GM12878 (cell line): ENCODE results near the gene SURF6. TPM values are rescaled to one million over a fixed set of nuclear protein-coding genes. Genes with fewer than 3 reads are reported as not detected.

Experiments
- ATAC-seq: fragments of 200-7000 bp; cut with Tn5 transposase; 3 replicates; pipeline ENCODE4 v1.9.1; 2020; ENCODE audit warnings: mild to moderate bottlenecking, moderate library complexity
- BruUV-seq: library from RNA; stranded (reverse); fragments of 400-500 nt; replicated peaks from 2 replicates; lab custom pipeline; 2021; lab: Mats Ljungman, UMichigan
- CTCF ChIA-PET: fragments of 300-600 bp; sonication (Branson Sonifier 250); formaldehyde crosslinking; extraction: SDS; loops from one replicate; lab custom pipeline; 2021; ENCODE audit warnings: inconsistent platforms; lab: Yijun Ruan, JAX
- POLR2A ChIA-PET: fragments of 350-600 bp; formaldehyde crosslinking; extraction: SDS; loops from one replicate; lab custom pipeline; 2021; ENCODE audit warnings: inconsistent platforms; lab: Charles Lee
- RAD21 ChIA-PET: fragments of 300-600 bp; sonication (Branson Sonifier 250); formaldehyde crosslinking; loops from one replicate; lab custom pipeline; 2023; ENCODE audit warnings: antibody characterized with exemption; ENCODE audit not compliant: unreplicated experiment; lab: Charles Lee
- SMC1A ChIA-PET: fragments of 300-600 bp; sonication (Branson Sonifier 250); formaldehyde crosslinking; loops from one replicate; lab custom pipeline; 2023; ENCODE audit not compliant: unreplicated experiment, uncharacterized antibody; lab: Charles Lee
- DNase-seq: peaks from one replicate; pipeline ENCODE4 v3.0.0-alpha.2; 2011; ENCODE audit warnings: low read depth, low spot score
- FAIRE-seq: peaks from 3 replicates; lab custom pipeline; 2011; peaks lifted over from hg19 to GRCh38; lab: Jason Lieb, UNC
- H2AFZ ChIP-seq: 2 replicates; pipeline ENCODE4 v1.6.0; 2011; ENCODE audit warnings: low read depth, low read length, control low read depth; ENCODE audit not compliant: control insufficient read depth
- H3K27ac ChIP-seq: 2 replicates; pipeline ENCODE4 v1.5.1; 2011; ENCODE audit warnings: control low read depth; ENCODE audit not compliant: control insufficient read depth, insufficient read depth
- H3K27me3 ChIP-seq, 2 experiments: replicated peaks in 1 of 2; 2 replicates each; pipeline versions ENCODE4 v1.6.0 to v1.6.1; 2011; ENCODE audit warnings: low read length in 1 of 2; ENCODE audit not compliant: control insufficient read depth in 2 of 2, insufficient read depth in 2 of 2
- H3K36me3 ChIP-seq, 2 experiments: 2 replicates each; pipeline ENCODE4 v1.5.1; 2011; ENCODE audit warnings: low read length in 1 of 2; ENCODE audit not compliant: control insufficient read depth in 2 of 2, insufficient read depth in 2 of 2
- H3K4me1 ChIP-seq: 2 replicates; pipeline ENCODE4 v1.6.1; 2011; ENCODE audit warnings: mild to moderate bottlenecking, low read length, moderate library complexity, mixed read lengths; ENCODE audit not compliant: control insufficient read depth, insufficient read depth
- H3K4me2 ChIP-seq: 2 replicates; pipeline ENCODE4 v1.6.0; 2011; ENCODE audit warnings: control low read depth; ENCODE audit not compliant: control insufficient read depth, insufficient read depth
- H3K4me3 ChIP-seq: fragments of 200-600 bp; sonication (generic); 2 replicates; pipeline ENCODE4 v1.5.1; 2016
- H3K79me2 ChIP-seq: 2 replicates; pipeline ENCODE4 v1.6.0; 2011; ENCODE audit warnings: low read length; ENCODE audit not compliant: control insufficient read depth, insufficient read depth
- H3K9ac ChIP-seq: 2 replicates; pipeline ENCODE4 v1.8.0; 2011; ENCODE audit warnings: low read length, control low read depth, mixed read lengths; ENCODE audit not compliant: control insufficient read depth, insufficient read depth
- H3K9me3 ChIP-seq: replicated peaks from 3 replicates; pipeline ENCODE4 v1.5.1; 2011; ENCODE audit warnings: mild to moderate bottlenecking, low read length; ENCODE audit not compliant: control insufficient read depth, insufficient read depth
- H4K20me1 ChIP-seq: 2 replicates; pipeline ENCODE4 v1.6.0; 2011; ENCODE audit not compliant: control insufficient read depth, insufficient read depth
- MTA2 ChIP-seq: fragments of 450-650 bp; IDR thresholded peaks from 2 replicates; pipeline ENCODE4 v1.6.1; 2016; ENCODE audit warnings: low read depth, mild to moderate bottlenecking, moderate library complexity
- WGBS: methylation state at CpG from one replicate; pipeline ENCODE4 v1.1.6; 2016; ENCODE audit warnings: low lambda C conversion rate; ENCODE audit not compliant: insufficient replicate concordance, insufficient coverage; ENCODE audit errors: missing lambda C conversion rate; 5-methylcytosine and 5-hydroxymethylcytosine counted together
- in situ Hi-C: fragments of 300-500 bp; cut with MboI; formaldehyde crosslinking; loops from 9 replicates; pipeline ENCODE4 v1.14.3; 2018; ENCODE audit warnings: mixed read lengths
- intact Hi-C: fragments of 100-400 bp; cut with micrococcal nuclease; formaldehyde crosslinking; loops from one replicate; pipeline ENCODE4 v1.14.2; 2022; ENCODE audit not compliant: unreplicated experiment
- polyA plus RNA-seq, 11 experiments: library from polyadenylated mRNA; depleted of rRNA in 4 of 11; unstranded in 6 of 11; stranded (reverse) in 5 of 11; fragments of >200 nt; fragmentation: Nextera tagmentation in 4 of 11; fragmentation: Illumina TruSeq in 1 of 11; extraction: Ambion mirVana in 4 of 11; extraction: Trizol in 1 of 11; gene quantifications; 1 replicate in 1 of 11; 2 replicates in 10 of 11; pipeline versions ENCODE4 v1.2.1 to v1.2.3, GENCODE V29; 2011 to 2016; ENCODE audit warnings: inconsistent platforms in 2 of 11, missing spikeins in 2 of 11, low read depth in 1 of 11
- total RNA-seq, 4 experiments: library from RNA; depleted of rRNA in 3 of 4; stranded (reverse); fragments of >200 nt in 3 of 4; fragmentation: Illumina TruSeq in 1 of 4; extraction: Trizol in 1 of 4; gene quantifications; 2 replicates each; pipeline versions ENCODE4 v1.2.1 to v1.2.3, GENCODE V29; 2013 to 2021
- TF ChIP-seq, protein P1 (sequence below): fragments of 450-650 bp; IDR thresholded peaks from 2 replicates; pipeline ENCODE4 v1.6.1; 2017; ENCODE audit warnings: mild to moderate bottlenecking, moderate library complexity

Gene SURF6
- total and polyA plus RNA-seq, 10 of the 15 experiments (the other 5 are each of a cell fraction or from before 2014, with no cell fraction given) = 2.2 to 27.2 (median 15.1) TPM

- H3K4me3 ChIP-seq = peak overlapping the region; percentile 91
- no peak overlapping the region for H3K9ac ChIP-seq
- 87% methylated on average over 14 of the region's 14 CpGs for WGBS
- H3K27me3 ChIP-seq = no peaks in the 10 kb centered on the region
- RAD21 ChIA-PET = no interaction called here
- no peaks in the 10 kb centered on the region for H3K9me3 ChIP-seq
- POLR2A ChIA-PET = interaction anchor here (1.0 to 1.7 kb wide), 6 partner anchors 10 to 327 kb away, joined by 3 to 7 read pairs (median 4); partner anchors contain the start of genes MED22 and RPL7A
- ATAC-seq = no peak
- CTCF ChIA-PET = interaction anchor here (0.9 to 3.1 kb wide), 3 partner anchors 12 to 27 kb away, joined by 3 to 16 read pairs (median 4); no protein-coding TSS in a partner anchor
- intact Hi-C loops (no loop called here), in situ Hi-C loops (no loop called here)
- TF ChIP-seq, protein P1, sequence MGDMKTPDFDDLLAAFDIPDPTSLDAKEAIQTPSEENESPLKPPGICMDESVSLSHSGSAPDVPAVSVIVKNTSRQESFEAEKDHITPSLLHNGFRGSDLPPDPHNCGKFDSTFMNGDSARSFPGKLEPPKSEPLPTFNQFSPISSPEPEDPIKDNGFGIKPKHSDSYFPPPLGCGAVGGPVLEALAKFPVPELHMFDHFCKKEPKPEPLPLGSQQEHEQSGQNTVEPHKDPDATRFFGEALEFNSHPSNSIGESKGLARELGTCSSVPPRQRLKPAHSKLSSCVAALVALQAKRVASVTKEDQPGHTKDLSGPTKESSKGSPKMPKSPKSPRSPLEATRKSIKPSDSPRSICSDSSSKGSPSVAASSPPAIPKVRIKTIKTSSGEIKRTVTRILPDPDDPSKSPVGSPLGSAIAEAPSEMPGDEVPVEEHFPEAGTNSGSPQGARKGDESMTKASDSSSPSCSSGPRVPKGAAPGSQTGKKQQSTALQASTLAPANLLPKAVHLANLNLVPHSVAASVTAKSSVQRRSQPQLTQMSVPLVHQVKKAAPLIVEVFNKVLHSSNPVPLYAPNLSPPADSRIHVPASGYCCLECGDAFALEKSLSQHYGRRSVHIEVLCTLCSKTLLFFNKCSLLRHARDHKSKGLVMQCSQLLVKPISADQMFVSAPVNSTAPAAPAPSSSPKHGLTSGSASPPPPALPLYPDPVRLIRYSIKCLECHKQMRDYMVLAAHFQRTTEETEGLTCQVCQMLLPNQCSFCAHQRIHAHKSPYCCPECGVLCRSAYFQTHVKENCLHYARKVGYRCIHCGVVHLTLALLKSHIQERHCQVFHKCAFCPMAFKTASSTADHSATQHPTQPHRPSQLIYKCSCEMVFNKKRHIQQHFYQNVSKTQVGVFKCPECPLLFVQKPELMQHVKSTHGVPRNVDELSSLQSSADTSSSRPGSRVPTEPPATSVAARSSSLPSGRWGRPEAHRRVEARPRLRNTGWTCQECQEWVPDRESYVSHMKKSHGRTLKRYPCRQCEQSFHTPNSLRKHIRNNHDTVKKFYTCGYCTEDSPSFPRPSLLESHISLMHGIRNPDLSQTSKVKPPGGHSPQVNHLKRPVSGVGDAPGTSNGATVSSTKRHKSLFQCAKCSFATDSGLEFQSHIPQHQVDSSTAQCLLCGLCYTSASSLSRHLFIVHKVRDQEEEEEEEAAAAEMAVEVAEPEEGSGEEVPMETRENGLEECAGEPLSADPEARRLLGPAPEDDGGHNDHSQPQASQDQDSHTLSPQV = no peak
- no peak for TF ChIP-seq MTA2
- no peak for DNase-seq
- no peaks in the 10 kb centered on the region; the same call in none of the 2 replicates for H3K4me1 ChIP-seq
- no peak for FAIRE-seq
- peak overlapping the region; percentile 79 for H3K4me2 ChIP-seq
- SMC1A ChIA-PET = interaction anchor here (1.1 to 1.5 kb wide), 3 partner anchors 15 to 171 kb away, joined by 3 to 5 read pairs (median 3); no protein-coding TSS in a partner anchor
- H4K20me1 ChIP-seq = no peaks in the 10 kb centered on the region
- peaks cover 17 to 30% of the 10 kb centered on the region in 2 experiments; a peak in 3 of 4 replicates for H3K36me3 ChIP-seq
- no peak overlapping the region for H3K27ac ChIP-seq
- BruUV-seq = no TSS peak
- H3K79me2 ChIP-seq = peaks cover 21% of the 10 kb centered on the region
- no peak overlapping the region for H2AFZ ChIP-seq
Observed at GRCh38 chr9:133357656-133358055, 21.7 kb upstream of the SURF6 start.
